HG03520 (cell line): Measurements from ENCODE around the gene C1orf167.

Experiments used
- ATAC-seq: cut with Tn5 transposase; IDR thresholded peaks from one replicate; pipeline ENCODE4 v1.9.1; 2021; ENCODE audit warnings: mild to moderate bottlenecking, moderate library complexity; ENCODE audit not compliant: unreplicated experiment

Gene C1orf167

DNA sequence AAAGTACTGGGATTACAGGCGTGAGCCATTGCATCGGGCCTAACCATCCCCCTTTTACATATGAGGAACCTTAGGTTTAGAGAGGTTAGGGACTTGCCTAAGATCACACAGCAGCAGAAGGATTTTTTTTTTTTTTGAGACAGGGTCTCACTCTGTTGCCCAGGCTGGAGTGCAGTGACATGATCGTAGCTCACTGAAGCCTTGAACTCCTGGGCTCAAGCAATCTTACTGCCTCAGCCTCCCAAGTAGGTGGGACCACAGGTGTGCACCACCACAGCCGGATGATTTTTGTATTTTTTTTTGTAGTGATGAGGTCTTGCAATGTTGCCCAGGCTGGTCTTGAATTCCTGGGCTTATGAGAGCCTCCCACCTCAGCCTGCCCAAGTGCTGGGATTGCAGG lies 2.2 kb upstream of the C1orf167 start:
- ATAC-seq = no peak

GRCh38 chr1:11761285-11761684 lies 708 bp upstream of the C1orf167 start:
- no peak for ATAC-seq

DNA sequence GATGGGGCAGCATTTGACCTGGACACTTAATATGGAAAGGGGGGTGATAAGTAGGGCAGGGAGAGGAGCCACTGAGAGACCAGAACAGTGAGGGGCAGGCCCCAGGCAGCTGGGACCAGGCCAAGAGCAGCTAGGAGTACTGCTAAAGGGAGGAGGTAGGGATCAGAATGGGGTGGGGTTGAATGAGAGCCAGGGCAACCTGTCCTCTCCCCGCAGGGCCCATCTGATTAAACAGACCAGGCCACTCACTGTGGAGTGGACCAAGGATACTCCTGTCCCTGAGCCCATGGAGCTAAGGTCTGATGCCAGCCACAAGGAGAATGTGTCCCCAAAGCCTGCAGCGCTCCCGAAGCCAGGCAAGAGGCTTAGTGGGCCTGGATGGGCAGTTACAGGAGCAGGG lies 2.1 kb downstream of the C1orf167 start:
- no peak for ATAC-seq

DNA sequence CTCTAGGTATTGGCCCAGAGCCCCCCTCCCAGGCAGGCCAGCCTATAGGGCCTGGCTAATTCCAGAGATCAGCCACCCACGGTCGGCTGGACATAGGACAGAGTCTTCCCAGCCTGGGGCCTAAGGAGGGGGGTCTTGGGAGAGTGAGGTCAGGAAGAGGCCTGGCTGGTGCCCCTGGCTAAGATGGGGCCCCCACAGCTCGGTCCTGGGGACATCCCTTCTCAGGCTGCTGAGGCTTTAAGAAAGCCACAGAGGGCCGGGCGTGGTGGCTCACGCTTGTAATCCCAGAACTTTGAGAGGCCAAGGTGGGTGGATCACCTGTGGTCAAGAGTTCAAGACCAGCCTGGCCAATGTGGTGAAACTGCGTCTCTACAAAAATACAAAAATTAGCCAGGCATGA lies 2.5 kb downstream of the C1orf167 start:
- no peak for ATAC-seq

GRCh38 chr1:11765661-11766428 lies 3.9 kb downstream of the C1orf167 start:
- ATAC-seq = no peak

GRCh38 chr1:11766429-11766776 lies 4.4 kb downstream of the C1orf167 start:
- no peak for ATAC-seq

- no peak for ATAC-seq
Observed at GRCh38 chr1:11767922-11768704, 6.1 kb downstream of the C1orf167 start.

GRCh38 chr1:11768821-11769220 lies 6.8 kb downstream of the C1orf167 start:
- ATAC-seq = no peak

DNA sequence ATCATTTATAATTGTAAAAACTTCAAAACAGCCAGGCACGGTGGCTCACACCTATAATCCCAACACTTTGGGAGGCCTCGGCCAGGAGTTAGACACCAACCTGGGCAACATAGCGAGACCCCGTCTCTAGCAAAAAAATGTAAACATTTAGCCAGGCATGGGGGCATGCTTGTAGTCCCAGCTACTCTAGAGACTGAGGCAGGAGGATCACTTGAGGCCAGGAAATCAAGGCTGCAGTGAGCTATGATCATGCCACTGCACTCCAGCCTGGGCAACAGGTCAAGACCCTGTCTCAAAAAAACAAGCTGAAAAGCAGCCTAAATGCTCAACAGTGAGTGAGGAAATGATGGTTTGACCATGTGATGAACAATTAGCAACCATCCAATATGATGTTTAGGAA lies 7.3 kb downstream of the C1orf167 start:
- ATAC-seq = no peak

DNA sequence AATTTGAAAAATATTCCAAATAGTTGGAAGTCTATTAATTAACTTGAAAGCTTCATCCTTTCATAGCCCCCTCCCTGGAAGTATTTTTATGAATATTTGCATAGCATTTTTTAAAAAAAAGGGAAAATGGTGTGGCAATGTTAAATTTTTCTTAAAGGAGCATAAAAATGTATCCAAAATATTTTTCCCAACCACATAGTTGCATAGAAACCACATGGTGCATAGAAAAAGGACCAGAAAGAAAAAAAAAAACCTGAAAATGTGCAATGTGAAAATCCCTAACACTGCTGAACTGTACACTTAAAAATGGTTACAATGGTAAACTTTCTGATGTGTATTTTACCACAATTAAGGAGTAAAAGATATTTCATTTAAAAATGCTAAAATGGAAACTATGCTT lies 8.0 kb downstream of the C1orf167 start:
- no peak for ATAC-seq

DNA sequence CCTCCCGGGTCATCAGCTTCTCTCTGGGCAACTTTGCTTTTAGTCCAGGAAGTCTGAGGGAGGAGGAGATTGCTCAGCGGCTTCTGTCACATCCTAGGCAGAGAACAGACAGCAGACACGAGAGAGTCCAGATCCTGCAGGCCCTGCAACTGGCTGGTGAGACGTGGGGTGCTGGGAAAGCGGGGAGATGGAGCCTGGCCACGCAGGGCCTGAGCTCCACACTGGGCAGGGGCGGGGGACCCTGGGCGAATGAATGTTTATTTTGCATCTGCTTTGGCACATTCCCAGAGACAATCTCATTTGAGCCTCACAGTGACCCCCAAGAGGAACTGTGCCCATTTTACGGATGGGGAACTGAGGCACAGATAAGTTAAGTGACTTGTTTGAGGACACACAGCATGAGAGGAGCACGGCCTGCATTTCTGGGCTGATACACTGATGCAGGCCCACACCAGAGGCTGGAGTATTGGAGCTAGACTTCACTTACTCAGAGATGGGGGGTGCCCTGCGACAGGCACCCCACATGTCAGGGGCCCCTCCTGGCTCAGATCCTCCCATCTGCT lies 9.6 kb downstream of the C1orf167 start:
- ATAC-seq = no peak

DNA sequence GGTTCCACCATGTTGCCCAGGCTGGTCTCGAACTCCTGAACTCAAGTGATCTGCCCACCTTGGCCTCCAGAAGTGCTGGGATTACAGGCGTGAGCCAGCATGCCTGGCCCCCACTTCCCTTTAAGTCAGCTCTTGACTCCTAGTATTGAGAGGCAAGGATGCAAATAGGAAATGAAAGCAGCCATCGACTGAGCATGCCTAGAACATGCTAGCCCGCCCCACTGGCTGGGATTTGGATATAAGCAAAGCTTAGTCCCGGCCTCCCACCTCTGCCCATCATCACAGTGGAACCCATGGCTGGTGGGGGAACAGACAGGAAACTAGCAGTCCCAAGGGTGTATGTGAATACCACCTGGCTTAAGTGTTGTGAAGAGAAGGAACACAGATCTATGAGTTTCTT lies 10.5 kb downstream of the C1orf167 start:
- no peak for ATAC-seq

DNA sequence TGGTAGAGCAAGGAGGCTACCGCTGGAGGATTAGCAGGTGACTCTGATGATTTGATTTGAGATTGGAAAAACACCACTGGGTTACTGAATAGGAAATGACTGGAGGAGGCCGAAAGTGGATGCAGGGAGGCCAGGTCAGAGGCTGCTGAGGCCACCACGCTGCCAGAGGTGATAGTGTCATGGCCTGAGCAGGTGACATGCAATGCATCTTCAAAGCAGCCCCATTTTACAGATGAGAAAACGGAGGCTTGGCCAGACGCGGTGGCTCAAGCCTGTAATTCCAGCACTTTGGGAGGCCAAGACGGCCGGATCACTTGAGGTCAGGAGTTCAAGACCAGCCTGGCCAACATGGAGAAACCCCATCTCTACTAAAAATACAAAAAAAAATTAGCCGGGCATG lies 12.8 kb downstream of the C1orf167 start:
- ATAC-seq = no peak

- no peak for ATAC-seq
Observed at GRCh38 chr1:11777658-11778322, 15.8 kb downstream of the C1orf167 start.

- ATAC-seq = no peak
Observed at GRCh38 chr1:11778336-11778735, 16.3 kb downstream of the C1orf167 start.

DNA sequence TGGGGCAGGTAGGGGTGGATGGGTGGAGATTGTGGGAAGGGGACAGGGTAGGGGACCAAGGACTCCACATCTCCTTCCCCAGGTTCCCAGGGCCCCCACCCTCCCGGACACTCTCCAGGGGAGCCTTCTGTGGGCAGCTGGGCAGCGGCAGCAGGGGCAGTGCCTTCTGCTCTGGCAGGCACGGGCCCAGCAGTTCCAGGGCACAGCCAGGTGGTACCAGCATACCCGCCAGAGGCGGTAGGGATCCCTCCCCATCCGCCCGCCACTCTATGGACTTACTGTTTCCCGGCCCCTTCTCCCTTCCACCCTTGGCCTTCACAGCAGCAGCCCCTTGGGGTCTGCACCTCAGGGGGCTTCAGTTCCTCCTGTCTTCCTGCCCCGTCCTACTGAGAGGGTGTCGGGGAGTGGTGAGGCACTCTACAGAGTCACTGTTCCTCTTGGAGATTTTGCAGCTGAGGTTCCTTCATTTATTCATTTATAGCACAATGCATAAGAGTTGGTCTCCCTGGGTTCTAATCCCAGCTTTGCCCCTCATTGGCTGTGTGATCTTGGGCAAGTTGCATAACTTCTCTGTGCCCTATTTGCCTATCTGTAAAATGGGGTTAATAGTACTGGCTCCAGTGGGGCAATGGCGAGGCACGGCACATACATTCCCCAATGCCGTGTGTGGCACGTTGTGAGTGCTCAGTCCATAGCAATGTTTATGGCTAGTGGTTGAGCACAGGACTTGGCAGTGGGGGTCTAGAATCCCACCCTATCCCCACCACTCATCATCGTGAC lies 17.0 kb downstream of the C1orf167 start:
- no peak for ATAC-seq

- ATAC-seq = no peak
Observed at GRCh38 chr1:11779715-11780379, 17.9 kb downstream of the C1orf167 start.

DNA sequence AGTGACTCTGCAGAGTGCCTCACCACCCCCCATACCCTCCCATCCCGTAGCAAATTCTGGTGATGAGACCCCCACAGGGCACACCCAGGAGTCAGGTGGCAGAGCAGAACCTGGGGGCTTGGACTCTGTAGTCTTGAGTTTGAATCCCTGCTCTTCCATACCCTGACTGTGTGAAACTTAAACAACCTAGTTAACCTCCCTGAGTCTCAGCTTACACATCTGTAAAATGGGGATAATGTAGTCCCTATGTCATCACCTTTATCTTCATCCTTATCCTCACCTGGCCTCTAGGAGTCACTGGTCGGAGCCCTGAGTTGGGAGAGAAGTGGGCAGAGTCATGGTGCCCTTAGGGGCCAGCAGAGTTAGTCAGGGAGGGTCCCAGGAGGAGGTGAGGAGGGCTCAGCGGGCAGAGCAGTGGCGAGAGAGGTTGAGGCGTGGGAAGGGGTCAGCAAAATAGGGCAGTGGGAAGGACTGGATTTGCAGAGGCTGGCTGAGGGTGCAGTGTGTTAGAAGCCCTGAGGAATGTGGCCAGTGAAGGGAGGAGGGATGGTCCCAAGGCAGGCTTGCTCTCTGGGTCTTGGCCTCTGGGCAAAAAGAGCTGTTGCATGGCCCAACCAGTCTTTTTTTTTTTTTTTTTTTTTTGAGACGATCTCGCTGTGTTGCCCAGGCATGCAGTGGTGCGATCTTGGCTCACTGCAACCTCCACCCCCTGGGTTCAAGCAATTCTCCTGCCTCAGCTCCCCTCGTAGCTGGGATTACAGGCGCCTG lies 18.6 kb downstream of the C1orf167 start:
- ATAC-seq = no peak

GRCh38 chr1:11781297-11781696 lies 19.3 kb downstream of the C1orf167 start:
- no peak for ATAC-seq
